ENCODE data around the gene SCGB3A2.
"Not testable (repeated sequence)": the region's sequence is repeated elsewhere in the genome, so short reads cannot be mapped to it uniquely, and the experiment has no call there.

- not testable (repeated sequence) for TF ChIP-seq POLR2AphosphoS5 (IDR thresholded peaks at IDR 0.05; ENCODE audit: borderline replicate concordance, low read depth, low read length); EZH2 (IDR thresholded peaks at IDR 0.05); FOXP2 (optimal IDR thresholded peaks at IDR 0.05; ENCODE audit: control extremely low read depth, extremely low read length, insufficient read depth)
Measured at GRCh38 chr5:147872744-147873435, 5.6 kb upstream of the SCGB3A2 start.

Data from SK-N-MC (cell line).